GM23338 (cell line): ENCODE data around the gene YAP1.

Source experiments
- EZH2 ChIP-seq: fragments of 200-600 bp; sonication (generic); IDR thresholded peaks from one replicate; pipeline ENCODE4 v1.8.0; 2017; ENCODE audit warnings: antibody characterized with exemption, mild to moderate bottlenecking, low read depth; ENCODE audit not compliant: unreplicated experiment
- EZH2phosphoT487 ChIP-seq: fragments of 200-600 bp; sonication (generic); IDR thresholded peaks from one replicate; pipeline ENCODE4 v1.8.1; 2018; ENCODE audit warnings: antibody characterized with exemption; ENCODE audit not compliant: unreplicated experiment
- JUNB ChIP-seq: IDR thresholded peaks from one replicate; pipeline ENCODE4 v1.6.1; 2016; ENCODE audit warnings: antibody characterized with exemption; ENCODE audit not compliant: unreplicated experiment
- POLR2AphosphoS5 ChIP-seq: IDR thresholded peaks from 2 replicates; pipeline ENCODE4 v1.6.1; 2016; ENCODE audit warnings: antibody characterized with exemption, low read depth
- STAT1 ChIP-seq: IDR thresholded peaks from one replicate; pipeline ENCODE4 v1.6.1; 2016; ENCODE audit warnings: antibody characterized with exemption; ENCODE audit not compliant: unreplicated experiment
- TF ChIP-seq, protein P1 (sequence below), 2 experiments: fragments of 200-600 bp in 1 of 2; sonication (generic) in 1 of 2; conservative IDR thresholded peaks; 2 replicates each; pipeline versions ENCODE4 v1.5.1 to v1.6.1; 2016 to 2017; ENCODE audit warnings: antibody characterized with exemption in 2 of 2, low read depth in 2 of 2, mild to moderate bottlenecking in 2 of 2, moderate library complexity in 1 of 2
- TF ChIP-seq, protein P2 (sequence below): IDR thresholded peaks from one replicate; pipeline ENCODE4 v1.6.1; 2018; ENCODE audit warnings: antibody characterized with exemption; ENCODE audit not compliant: unreplicated experiment
- TF ChIP-seq, protein P3 (sequence below): IDR thresholded peaks from 2 replicates; pipeline ENCODE4 v1.6.1; 2016; ENCODE audit warnings: antibody characterized with exemption

DNA sequence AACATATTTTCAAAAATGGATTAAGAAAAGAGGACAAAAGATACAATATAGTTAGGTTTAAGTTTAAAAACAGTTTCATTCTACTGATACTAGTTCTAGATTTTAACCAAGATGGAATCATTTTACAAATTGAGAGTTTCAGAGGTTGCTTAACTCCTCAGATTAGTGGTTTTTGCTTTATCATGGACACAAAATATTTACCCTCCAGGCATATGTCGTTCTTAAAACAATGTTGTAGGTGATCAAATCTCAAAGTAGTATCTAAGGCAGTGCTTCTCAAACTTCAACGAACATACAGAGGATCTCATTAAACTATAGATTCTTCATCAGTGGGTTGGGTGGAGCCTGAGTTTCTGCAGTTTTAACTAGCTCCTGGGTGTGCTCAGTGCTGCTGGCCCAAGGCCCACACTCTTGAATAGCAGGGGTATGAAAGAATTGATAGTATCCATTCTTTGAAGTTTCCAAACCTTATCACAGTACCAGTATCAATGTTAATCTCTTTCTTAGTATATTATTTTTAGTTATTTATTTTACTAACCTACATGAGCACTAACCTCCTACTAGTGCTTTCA is 48.0 kb downstream of the YAP1 start:
- no peak for TF ChIP-seq POLR2AphosphoS5
- TF ChIP-seq JUNB: no peak
- TF ChIP-seq, protein P1, sequence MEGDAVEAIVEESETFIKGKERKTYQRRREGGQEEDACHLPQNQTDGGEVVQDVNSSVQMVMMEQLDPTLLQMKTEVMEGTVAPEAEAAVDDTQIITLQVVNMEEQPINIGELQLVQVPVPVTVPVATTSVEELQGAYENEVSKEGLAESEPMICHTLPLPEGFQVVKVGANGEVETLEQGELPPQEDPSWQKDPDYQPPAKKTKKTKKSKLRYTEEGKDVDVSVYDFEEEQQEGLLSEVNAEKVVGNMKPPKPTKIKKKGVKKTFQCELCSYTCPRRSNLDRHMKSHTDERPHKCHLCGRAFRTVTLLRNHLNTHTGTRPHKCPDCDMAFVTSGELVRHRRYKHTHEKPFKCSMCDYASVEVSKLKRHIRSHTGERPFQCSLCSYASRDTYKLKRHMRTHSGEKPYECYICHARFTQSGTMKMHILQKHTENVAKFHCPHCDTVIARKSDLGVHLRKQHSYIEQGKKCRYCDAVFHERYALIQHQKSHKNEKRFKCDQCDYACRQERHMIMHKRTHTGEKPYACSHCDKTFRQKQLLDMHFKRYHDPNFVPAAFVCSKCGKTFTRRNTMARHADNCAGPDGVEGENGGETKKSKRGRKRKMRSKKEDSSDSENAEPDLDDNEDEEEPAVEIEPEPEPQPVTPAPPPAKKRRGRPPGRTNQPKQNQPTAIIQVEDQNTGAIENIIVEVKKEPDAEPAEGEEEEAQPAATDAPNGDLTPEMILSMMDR (conservative IDR thresholded peaks at IDR 0.05; ENCODE audit: low read depth in 2 of 2): no peak
- TF ChIP-seq STAT1: no peak
- TF ChIP-seq EZH2: no peak
- TF ChIP-seq, protein P2, sequence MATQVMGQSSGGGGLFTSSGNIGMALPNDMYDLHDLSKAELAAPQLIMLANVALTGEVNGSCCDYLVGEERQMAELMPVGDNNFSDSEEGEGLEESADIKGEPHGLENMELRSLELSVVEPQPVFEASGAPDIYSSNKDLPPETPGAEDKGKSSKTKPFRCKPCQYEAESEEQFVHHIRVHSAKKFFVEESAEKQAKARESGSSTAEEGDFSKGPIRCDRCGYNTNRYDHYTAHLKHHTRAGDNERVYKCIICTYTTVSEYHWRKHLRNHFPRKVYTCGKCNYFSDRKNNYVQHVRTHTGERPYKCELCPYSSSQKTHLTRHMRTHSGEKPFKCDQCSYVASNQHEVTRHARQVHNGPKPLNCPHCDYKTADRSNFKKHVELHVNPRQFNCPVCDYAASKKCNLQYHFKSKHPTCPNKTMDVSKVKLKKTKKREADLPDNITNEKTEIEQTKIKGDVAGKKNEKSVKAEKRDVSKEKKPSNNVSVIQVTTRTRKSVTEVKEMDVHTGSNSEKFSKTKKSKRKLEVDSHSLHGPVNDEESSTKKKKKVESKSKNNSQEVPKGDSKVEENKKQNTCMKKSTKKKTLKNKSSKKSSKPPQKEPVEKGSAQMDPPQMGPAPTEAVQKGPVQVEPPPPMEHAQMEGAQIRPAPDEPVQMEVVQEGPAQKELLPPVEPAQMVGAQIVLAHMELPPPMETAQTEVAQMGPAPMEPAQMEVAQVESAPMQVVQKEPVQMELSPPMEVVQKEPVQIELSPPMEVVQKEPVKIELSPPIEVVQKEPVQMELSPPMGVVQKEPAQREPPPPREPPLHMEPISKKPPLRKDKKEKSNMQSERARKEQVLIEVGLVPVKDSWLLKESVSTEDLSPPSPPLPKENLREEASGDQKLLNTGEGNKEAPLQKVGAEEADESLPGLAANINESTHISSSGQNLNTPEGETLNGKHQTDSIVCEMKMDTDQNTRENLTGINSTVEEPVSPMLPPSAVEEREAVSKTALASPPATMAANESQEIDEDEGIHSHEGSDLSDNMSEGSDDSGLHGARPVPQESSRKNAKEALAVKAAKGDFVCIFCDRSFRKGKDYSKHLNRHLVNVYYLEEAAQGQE: no peak
- TF ChIP-seq EZH2phosphoT487: no peak
- TF ChIP-seq, protein P3, sequence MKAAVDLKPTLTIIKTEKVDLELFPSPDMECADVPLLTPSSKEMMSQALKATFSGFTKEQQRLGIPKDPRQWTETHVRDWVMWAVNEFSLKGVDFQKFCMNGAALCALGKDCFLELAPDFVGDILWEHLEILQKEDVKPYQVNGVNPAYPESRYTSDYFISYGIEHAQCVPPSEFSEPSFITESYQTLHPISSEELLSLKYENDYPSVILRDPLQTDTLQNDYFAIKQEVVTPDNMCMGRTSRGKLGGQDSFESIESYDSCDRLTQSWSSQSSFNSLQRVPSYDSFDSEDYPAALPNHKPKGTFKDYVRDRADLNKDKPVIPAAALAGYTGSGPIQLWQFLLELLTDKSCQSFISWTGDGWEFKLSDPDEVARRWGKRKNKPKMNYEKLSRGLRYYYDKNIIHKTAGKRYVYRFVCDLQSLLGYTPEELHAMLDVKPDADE: no peak
